Chondrocyte (in vitro differentiated cells): ENCODE data around the gene ZNF732. TPM values are rescaled to one million over a fixed set of nuclear protein-coding genes. Genes with fewer than 3 reads are reported as not detected.

Experiments
- DNase-seq: peaks from one replicate; pipeline ENCODE4 v3.0.0; 2021; ENCODE audit warnings: mixed read lengths, low spot score
- H3K27ac Mint-ChIP-seq: one replicate; pipeline ENCODE4 v1.8.0; 2021; ENCODE audit warnings: mild to moderate bottlenecking, moderate library complexity, mixed read lengths; ENCODE audit not compliant: unreplicated experiment
- H3K27me3 Mint-ChIP-seq: 2 replicates; pipeline ENCODE4 v1.8.0; 2021; ENCODE audit warnings: low read depth, mixed read lengths
- H3K36me3 Mint-ChIP-seq: 2 replicates; pipeline ENCODE4 v1.8.0; 2021; ENCODE audit warnings: low read depth, mixed read lengths
- H3K4me1 Mint-ChIP-seq: 2 replicates; pipeline ENCODE4 v1.8.0; 2021; ENCODE audit warnings: low read depth, mild to moderate bottlenecking, mixed read lengths
- H3K4me3 Mint-ChIP-seq: one replicate; pipeline ENCODE4 v1.8.0; 2021; ENCODE audit warnings: mild to moderate bottlenecking, moderate library complexity, mixed read lengths; ENCODE audit not compliant: unreplicated experiment
- H3K9me3 Mint-ChIP-seq: 2 replicates; pipeline ENCODE4 v1.8.0; 2021; ENCODE audit warnings: low read depth, mixed read lengths
- CTCF ChIP-seq: fragments of 200-600 bp; sonication (generic); IDR thresholded peaks from 2 replicates; pipeline ENCODE4 v1.5.0; 2021; ENCODE audit warnings: antibody characterized with exemption, mild to moderate bottlenecking, moderate library complexity
- total RNA-seq: library from RNA; stranded (reverse); gene quantifications from 3 replicates; pipeline ENCODE4 v1.2.1, GENCODE V29; 2021

The ZNF732 gene
- total RNA-seq, 1 donor from 2014 or later: 0.37 TPM

GRCh38 chr4:336893-337142 is 31.5 kb upstream of the ZNF732 start:
- peaks cover 8% of the 10 kb centered on the region for H3K9me3 Mint-ChIP-seq
- peak overlapping the region; percentile 99 for H3K4me3 Mint-ChIP-seq
- no peaks in the 10 kb centered on the region for H3K27me3 Mint-ChIP-seq
- TF ChIP-seq CTCF: no peak
- H3K36me3 Mint-ChIP-seq: peaks cover 5% of the 10 kb centered on the region
- H3K27ac Mint-ChIP-seq: peak overlapping the region; percentile 99
- peaks cover 28% of the 10 kb centered on the region for H3K4me1 Mint-ChIP-seq
- DNase-seq: no peak

- Mint-ChIP-seq H3K4me1 (peaks cover 28% of the 10 kb centered on the region), H3K36me3 (peaks cover 4% of the 10 kb centered on the region), H3K4me3 (peak overlapping the region; percentile 99), H3K9me3 (peaks cover 8% of the 10 kb centered on the region), H3K27ac (no peak overlapping the region), H3K27me3 (no peaks in the 10 kb centered on the region)
- no peak for DNase-seq
- TF ChIP-seq CTCF: no peak
Measured at GRCh38 chr4:336099-336892, 31.0 kb upstream of the ZNF732 start.

- no peak for TF ChIP-seq CTCF
- H3K4me1 Mint-ChIP-seq: peaks cover 28% of the 10 kb centered on the region
- peaks cover 4% of the 10 kb centered on the region for H3K36me3 Mint-ChIP-seq
- peak overlapping the region; percentile 52 for H3K4me3 Mint-ChIP-seq
- H3K27me3 Mint-ChIP-seq: no peaks in the 10 kb centered on the region
- peaks cover 6% of the 10 kb centered on the region for H3K9me3 Mint-ChIP-seq
- no peak for DNase-seq
- H3K27ac Mint-ChIP-seq: no peak overlapping the region
Measured at GRCh38 chr4:335515-335914, 30.2 kb upstream of the ZNF732 start.

- no peak for DNase-seq
- Mint-ChIP-seq H3K27me3 (no peaks in the 10 kb centered on the region), H3K27ac (no peak overlapping the region), H3K4me3 (no peak overlapping the region), H3K9me3 (peaks cover 11% of the 10 kb centered on the region), H3K36me3 (peaks cover 4% of the 10 kb centered on the region), H3K4me1 (no peaks in the 10 kb centered on the region)
- no peak for TF ChIP-seq CTCF
Measured at GRCh38 chr4:328729-329128, 23.5 kb upstream of the ZNF732 start.

GRCh38 chr4:314296-314903 is 9.1 kb upstream of the ZNF732 start:
- H3K9me3 Mint-ChIP-seq: peaks cover 30% of the 10 kb centered on the region
- peaks cover 1% of the 10 kb centered on the region for H3K36me3 Mint-ChIP-seq
- DNase-seq: no peak
- no peaks in the 10 kb centered on the region for H3K4me1 Mint-ChIP-seq
- no peak for TF ChIP-seq CTCF
- no peaks in the 10 kb centered on the region for H3K27me3 Mint-ChIP-seq
- H3K4me3 Mint-ChIP-seq: no peak overlapping the region
- no peak overlapping the region for H3K27ac Mint-ChIP-seq
